CD4-positive, alpha-beta memory T cell (primary cell): ENCODE results near the gene DMXL2. TPM values are rescaled to one million over a fixed set of nuclear protein-coding genes. Genes with fewer than 3 reads are reported as not detected.

Experiments used
- CTCF ChIA-PET: fragments of 350-600 bp; sonication (Branson Sonifier 250); formaldehyde crosslinking; loops from one replicate; lab custom pipeline; 2021; ENCODE audit warnings: inconsistent platforms; ENCODE audit not compliant: partially characterized antibody; lab: Charles Lee
- POLR2A ChIA-PET: fragments of 350-600 bp; sonication (Branson Sonifier 250); formaldehyde crosslinking; loops from one replicate; lab custom pipeline; 2021; ENCODE audit not compliant: partially characterized antibody; lab: Charles Lee
- DNase-seq, 5 donors: peaks; one replicate each; pipeline versions ENCODE4 v3.0.0 to v3.0.0-alpha.2; 2020 to 2022; ENCODE audit warnings: mixed read lengths in 1 of 5
- H3K27ac ChIP-seq: one replicate; pipeline ENCODE4 v1.7.0; 2013; ENCODE audit warnings: low read depth, low read length
- H3K27me3 ChIP-seq: 2 replicates; pipeline ENCODE4 v1.7.0; 2013; ENCODE audit warnings: mild to moderate bottlenecking, low read length, moderate library complexity; ENCODE audit not compliant: insufficient read depth
- H3K36me3 ChIP-seq: 2 replicates; pipeline ENCODE4 v1.7.0; 2013; ENCODE audit warnings: mild to moderate bottlenecking, low read length, moderate library complexity; ENCODE audit not compliant: insufficient read depth
- H3K4me1 ChIP-seq: 2 replicates; pipeline ENCODE4 v1.7.0; 2013; ENCODE audit warnings: mild to moderate bottlenecking, low read length, moderate library complexity; ENCODE audit not compliant: insufficient read depth
- H3K4me3 ChIP-seq, 2 donors: one replicate each; pipeline ENCODE4 v1.7.0; 2013; ENCODE audit warnings: low read length in 2 of 2, mild to moderate bottlenecking in 1 of 2
- H3K9me3 ChIP-seq, 2 donors: one replicate each; pipeline ENCODE4 v1.7.0; 2013; ENCODE audit warnings: low read length in 2 of 2, control low read depth in 1 of 2; ENCODE audit not compliant: control insufficient read depth in 1 of 2
- H3K27ac Mint-ChIP-seq, 7 donors: one replicate each; pipeline ENCODE4 v1.8.0; 2020 to 2021; ENCODE audit warnings: mixed read lengths in 7 of 7, mild to moderate bottlenecking in 6 of 7, inconsistent platforms in 3 of 7, moderate library complexity in 3 of 7
- H3K27me3 Mint-ChIP-seq, 2 donors: one replicate each; pipeline ENCODE4 v1.8.0; 2020 to 2021; ENCODE audit warnings: mixed read lengths in 2 of 2
- H3K36me3 Mint-ChIP-seq, 2 donors: one replicate each; pipeline ENCODE4 v1.8.0; 2020 to 2021; ENCODE audit warnings: mixed read lengths in 2 of 2, inconsistent platforms in 1 of 2, mild to moderate bottlenecking in 1 of 2
- H3K4me1 Mint-ChIP-seq, 4 donors: one replicate each; pipeline ENCODE4 v1.8.0; 2020 to 2021; ENCODE audit warnings: mixed read lengths in 4 of 4, mild to moderate bottlenecking in 1 of 4
- H3K4me3 Mint-ChIP-seq, 8 donors: one replicate each; pipeline ENCODE4 v1.8.0; 2020 to 2021; ENCODE audit warnings: mixed read lengths in 8 of 8, mild to moderate bottlenecking in 7 of 8, moderate library complexity in 6 of 8, inconsistent platforms in 3 of 8
- H3K9me3 Mint-ChIP-seq, 8 donors: one replicate each; pipeline ENCODE4 v1.8.0; 2020 to 2021; ENCODE audit warnings: mixed read lengths in 8 of 8, mild to moderate bottlenecking in 5 of 8, inconsistent platforms in 3 of 8, moderate library complexity in 1 of 8
- intact Hi-C: fragments of 100-400 bp; cut with micrococcal nuclease; formaldehyde crosslinking; loops from one replicate; pipeline ENCODE4 v1.15.1; 2023
- polyA plus RNA-seq, 2 donors: library from polyadenylated mRNA; unstranded; fragments of 300-500 nt; fragmentation: Illumina TruSeq; gene quantifications; one replicate each; pipeline ENCODE4 v1.2.3, GENCODE V29; 2021
- total RNA-seq, 2 experiments: library from RNA; stranded (reverse); gene quantifications; one replicate each; pipeline ENCODE4 v1.2.3, GENCODE V29; 2021

DMXL2 gene, protein sequence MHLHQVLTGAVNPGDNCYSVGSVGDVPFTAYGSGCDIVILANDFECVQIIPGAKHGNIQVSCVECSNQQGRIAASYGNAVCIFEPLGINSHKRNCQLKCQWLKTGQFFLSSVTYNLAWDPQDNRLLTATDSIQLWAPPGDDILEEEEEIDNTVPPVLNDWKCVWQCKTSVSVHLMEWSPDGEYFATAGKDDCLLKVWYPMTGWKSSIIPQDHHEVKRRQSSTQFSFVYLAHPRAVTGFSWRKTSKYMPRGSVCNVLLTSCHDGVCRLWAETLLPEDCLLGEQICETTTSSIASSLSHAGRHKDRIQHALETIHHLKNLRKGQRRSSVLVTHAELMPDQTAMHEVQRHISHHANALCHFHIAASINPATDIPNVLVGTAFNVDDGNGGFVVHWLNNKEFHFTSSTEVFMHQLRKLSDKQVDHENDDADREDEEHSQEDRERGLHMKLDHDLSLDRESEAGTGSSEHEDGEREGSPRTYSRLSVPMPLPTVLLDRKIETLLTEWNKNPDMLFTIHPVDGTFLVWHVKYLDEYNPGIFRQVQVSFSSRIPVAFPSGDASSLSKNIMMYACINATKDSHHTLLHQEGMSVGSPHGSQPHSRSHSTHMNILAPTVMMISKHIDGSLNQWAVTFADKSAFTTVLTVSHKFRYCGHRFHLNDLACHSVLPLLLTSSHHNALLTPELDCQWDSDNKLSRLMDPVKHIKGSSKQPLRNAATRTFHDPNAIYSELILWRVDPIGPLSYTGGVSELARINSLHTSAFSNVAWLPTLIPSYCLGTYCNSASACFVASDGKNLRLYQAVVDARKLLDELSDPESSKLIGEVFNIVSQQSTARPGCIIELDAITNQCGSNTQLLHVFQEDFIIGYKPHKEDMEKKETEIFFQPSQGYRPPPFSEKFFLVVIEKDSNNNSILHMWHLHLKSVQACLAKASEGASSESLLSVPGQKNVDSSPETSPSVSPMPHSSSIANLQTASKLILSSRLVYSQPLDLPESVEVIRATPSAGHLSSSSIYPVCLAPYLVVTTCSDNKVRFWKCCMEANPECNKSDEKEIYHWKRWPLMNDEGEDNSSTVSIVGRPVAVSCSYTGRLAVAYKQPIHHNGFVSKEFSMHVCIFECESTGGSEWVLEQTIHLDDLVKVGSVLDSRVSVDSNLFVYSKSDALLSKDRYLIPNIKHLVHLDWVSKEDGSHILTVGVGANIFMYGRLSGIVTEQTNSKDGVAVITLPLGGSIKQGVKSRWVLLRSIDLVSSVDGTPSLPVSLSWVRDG (N-terminal part only)
- total RNA-seq (10 to 100 TPM in 1 of 2 experiments, 1 to 10 TPM in 1; 8.3 to 10.1 TPM), polyA plus RNA-seq (under 1 TPM; 0.14 to 0.30 TPM)

DNA sequence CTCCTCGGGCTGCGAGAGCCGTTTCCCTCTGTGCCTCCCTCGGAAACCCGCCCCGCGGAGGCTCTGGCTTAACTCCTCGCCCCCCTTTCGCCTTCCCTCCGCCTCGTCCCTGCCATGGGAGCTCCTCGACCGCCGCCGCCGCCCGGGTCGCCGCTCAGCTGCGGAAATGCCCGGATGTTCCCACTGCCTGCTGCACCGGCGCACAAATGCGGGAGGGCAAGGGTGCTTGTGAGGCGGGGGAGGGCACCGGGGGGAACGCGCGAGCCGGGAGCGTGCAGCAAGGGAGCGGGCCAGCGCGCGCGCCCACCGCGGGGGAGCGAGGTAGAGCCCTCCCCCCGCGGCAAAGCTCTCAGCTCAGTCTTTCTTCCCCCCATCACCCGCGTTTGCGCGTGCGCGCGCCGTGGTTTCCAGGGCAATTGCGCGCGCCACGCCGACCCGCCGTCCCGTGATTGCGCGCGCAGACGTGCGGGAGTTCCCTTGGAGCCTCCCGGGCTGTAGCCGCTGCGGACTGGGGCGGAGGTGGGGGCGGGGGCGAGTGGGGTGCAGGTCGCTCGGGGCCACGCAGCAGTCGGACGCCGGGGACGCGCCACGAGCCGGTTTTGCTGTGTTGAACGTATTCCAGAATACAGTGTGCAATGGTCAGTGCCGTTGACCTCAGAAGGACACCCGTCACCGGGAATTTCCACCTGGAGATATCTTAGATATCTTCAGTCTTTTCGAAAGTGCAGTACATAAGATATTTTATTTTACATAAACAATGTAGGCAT, at the start of gene DMXL2:
Gene DMXL2 (minus strand): TSS at position 168 of the 767 bp plus-strand sequence. CDS start 226 bp downstream, outside the sequence.
- peak; percentile 59 to 72 (median 62) for DNase-seq
- Histone ChIP-seq H3K4me1 (peaks cover 5% of the 10 kb centered on the region), H3K27ac (peak within 1 kb of the TSS; percentile 39), H3K36me3 (no peaks in the 10 kb centered on the region), H3K9me3 (no peaks in the 10 kb centered on the region), H3K27me3 (no peaks in the 10 kb centered on the region), H3K4me3 (peak within 1 kb of the TSS; percentile 21 to 55)
- peak within 1 kb of the TSS; percentile 83 to 89 (median 86) for H3K4me3 Mint-ChIP-seq
- H3K4me1 Mint-ChIP-seq = peaks cover 13 to 19% (median 15%) of the 10 kb centered on the region in 4 donors
- H3K27me3 Mint-ChIP-seq = peaks cover 3 to 8% of the 10 kb centered on the region in 2 donors
- POLR2A ChIA-PET = interaction anchor here (0.6 kb wide), 1 partner anchor 21 kb away, joined by 3 read pairs; no protein-coding TSS in a partner anchor
- H3K36me3 Mint-ChIP-seq = no peaks in the 10 kb centered on the region
- intact Hi-C loops = no loop called here
- no peaks in the 10 kb centered on the region for H3K9me3 Mint-ChIP-seq
- peak within 1 kb of the TSS in 5 of 7 donors; percentile 23 to 73 (median 65) for H3K27ac Mint-ChIP-seq
- CTCF ChIA-PET = interaction anchor here (2.0 kb wide), 1 partner anchor 27 kb away, joined by 6 read pairs; no protein-coding TSS in a partner anchor

- H3K27ac ChIP-seq = no peak overlapping the region
- ChIA-PET POLR2A (no interaction called here), CTCF (no interaction called here)
- H3K27me3 Mint-ChIP-seq = peaks cover 19 to 22% of the 10 kb centered on the region in 2 donors
- no peaks in the 10 kb centered on the region for H3K27me3 ChIP-seq
- no peaks in the 10 kb centered on the region for H3K9me3 Mint-ChIP-seq
- no peaks in the 10 kb centered on the region for H3K4me1 ChIP-seq
- no peak overlapping the region for H3K4me3 ChIP-seq
- H3K36me3 Mint-ChIP-seq = no peaks in the 10 kb centered on the region
- peaks cover 0 to 4% (median 0%) of the 10 kb centered on the region in 4 donors for H3K4me1 Mint-ChIP-seq
- no peak for DNase-seq
- H3K9me3 ChIP-seq = no peaks in the 10 kb centered on the region
- peak overlapping the region in 1 of 7 donors; percentile 2 for H3K27ac Mint-ChIP-seq
- no peak overlapping the region for H3K4me3 Mint-ChIP-seq
- H3K36me3 ChIP-seq = no peaks in the 10 kb centered on the region
- intact Hi-C loops = no loop called here
Observed at GRCh38 chr15:51672155-51672687, 49.6 kb upstream of the DMXL2 start.

DNA sequence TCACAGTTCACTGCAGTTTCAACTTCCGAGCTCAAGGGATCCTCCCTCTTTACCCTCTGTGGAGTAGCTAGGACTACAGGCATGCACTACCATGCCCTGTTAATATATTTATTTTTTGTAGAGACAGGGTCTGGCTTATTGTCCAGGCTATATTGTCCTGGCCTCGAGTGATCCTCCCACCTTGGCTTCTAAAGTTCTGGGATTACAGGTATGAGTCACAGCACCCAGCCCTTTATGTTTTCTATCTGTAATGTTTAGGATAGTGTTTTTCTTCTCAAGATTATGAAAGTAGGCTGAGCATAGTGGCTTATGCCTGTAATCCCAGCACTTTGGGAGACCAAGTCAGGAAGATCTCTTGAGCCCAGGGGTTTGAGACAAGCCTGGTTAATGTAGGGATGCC, 46.8 kb upstream of the DMXL2 start:
- H3K27ac ChIP-seq = no peak overlapping the region
- peaks cover 0 to 4% (median 0%) of the 10 kb centered on the region in 4 donors for H3K4me1 Mint-ChIP-seq
- no peaks in the 10 kb centered on the region for H3K9me3 ChIP-seq
- no peaks in the 10 kb centered on the region for H3K36me3 ChIP-seq
- ChIA-PET CTCF (interaction anchor here (1.7 kb wide), 1 partner anchor 108 kb away, joined by 4 read pairs; no protein-coding TSS in a partner anchor), POLR2A (no interaction called here)
- no peak for DNase-seq
- H3K27ac Mint-ChIP-seq = no peak overlapping the region
- no peak overlapping the region for H3K4me3 ChIP-seq
- H3K9me3 Mint-ChIP-seq = no peaks in the 10 kb centered on the region
- intact Hi-C loops = no loop called here
- H3K4me1 ChIP-seq = no peaks in the 10 kb centered on the region
- H3K27me3 Mint-ChIP-seq = peaks cover 19 to 22% of the 10 kb centered on the region in 2 donors
- no peaks in the 10 kb centered on the region for H3K27me3 ChIP-seq
- no peak overlapping the region for H3K4me3 Mint-ChIP-seq
- H3K36me3 Mint-ChIP-seq = no peaks in the 10 kb centered on the region

DNA sequence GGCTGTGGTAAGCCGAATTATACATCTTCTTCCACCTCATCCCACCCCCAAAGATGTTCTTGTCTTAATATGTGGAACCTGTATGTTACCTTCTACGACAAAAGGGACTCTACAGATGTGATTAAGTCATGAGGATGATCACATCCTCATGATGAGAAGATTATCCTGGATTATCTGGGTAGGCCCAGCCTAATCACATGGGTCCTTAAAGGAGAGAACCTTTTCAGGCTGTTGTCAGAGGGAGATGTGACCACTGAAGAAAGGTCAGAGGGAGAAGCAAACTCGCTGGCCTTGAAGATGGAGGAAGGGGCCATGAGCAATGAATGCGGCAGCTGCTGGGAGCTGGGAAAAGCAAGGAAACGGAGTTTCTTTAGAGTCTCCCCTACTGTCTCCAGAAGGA, 45.9 kb upstream of the DMXL2 start:
- H3K27me3 Mint-ChIP-seq = peaks cover 19 to 20% of the 10 kb centered on the region in 2 donors
- Histone ChIP-seq H3K4me3 (no peak overlapping the region), H3K27ac (no peak overlapping the region), H3K9me3 (no peaks in the 10 kb centered on the region), H3K36me3 (no peaks in the 10 kb centered on the region), H3K27me3 (no peaks in the 10 kb centered on the region), H3K4me1 (no peaks in the 10 kb centered on the region)
- no peaks in the 10 kb centered on the region for H3K36me3 Mint-ChIP-seq
- POLR2A ChIA-PET = no interaction called here
- no peak for DNase-seq
- no peak overlapping the region for H3K4me3 Mint-ChIP-seq
- intact Hi-C loops = no loop called here
- peaks cover 0 to 4% (median 0%) of the 10 kb centered on the region in 4 donors for H3K4me1 Mint-ChIP-seq
- H3K27ac Mint-ChIP-seq = no peak overlapping the region
- CTCF ChIA-PET = interaction anchor here (1.7 kb wide), 1 partner anchor 109 kb away, joined by 4 read pairs; no protein-coding TSS in a partner anchor
- no peaks in the 10 kb centered on the region for H3K9me3 Mint-ChIP-seq

DNA sequence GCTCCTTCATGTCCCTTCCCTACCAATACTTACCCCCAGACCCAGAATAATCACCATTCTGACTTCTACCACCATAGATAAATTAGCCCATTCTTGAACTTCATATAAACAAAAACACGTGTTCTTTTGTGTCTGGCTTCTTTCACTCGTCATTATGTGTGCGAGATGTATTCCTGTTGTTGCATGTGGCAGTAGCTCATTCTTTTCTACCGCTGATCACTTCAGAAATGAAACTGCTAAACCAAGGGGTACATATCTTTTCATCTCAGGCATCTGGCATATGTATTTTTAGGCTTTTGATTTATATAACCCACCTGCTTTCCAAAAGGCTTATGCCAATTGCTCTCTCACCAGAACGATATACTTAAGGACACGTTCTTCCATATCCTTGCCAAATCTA, 44.9 kb upstream of the DMXL2 start:
- peaks cover 17 to 21% of the 10 kb centered on the region in 2 donors for H3K27me3 Mint-ChIP-seq
- H3K27ac Mint-ChIP-seq = no peak overlapping the region
- H3K9me3 ChIP-seq = no peaks in the 10 kb centered on the region
- no peak overlapping the region for H3K27ac ChIP-seq
- H3K4me3 ChIP-seq = no peak overlapping the region
- no peaks in the 10 kb centered on the region for H3K36me3 ChIP-seq
- CTCF ChIA-PET = no interaction called here
- H3K27me3 ChIP-seq = no peaks in the 10 kb centered on the region
- H3K9me3 Mint-ChIP-seq = no peaks in the 10 kb centered on the region
- peaks cover 0 to 4% (median 0%) of the 10 kb centered on the region in 4 donors for H3K4me1 Mint-ChIP-seq
- intact Hi-C loops = no loop called here
- no peak overlapping the region for H3K4me3 Mint-ChIP-seq
- no peaks in the 10 kb centered on the region for H3K36me3 Mint-ChIP-seq
- POLR2A ChIA-PET = no interaction called here
- DNase-seq = no peak
- no peaks in the 10 kb centered on the region for H3K4me1 ChIP-seq

- intact Hi-C loops = no loop called here
Observed at GRCh38 chr15:51661072-51661471, 38.5 kb upstream of the DMXL2 start.

More at GRCh38 chr15:51661072-51661471, 38.5 kb upstream of the DMXL2 start:
- Histone ChIP-seq H3K36me3 (no peaks in the 10 kb centered on the region), H3K27ac (no peak overlapping the region), H3K27me3 (no peaks in the 10 kb centered on the region), H3K4me3 (no peak overlapping the region), H3K9me3 (no peaks in the 10 kb centered on the region), H3K4me1 (no peaks in the 10 kb centered on the region)
- Mint-ChIP-seq H3K27ac (no peak overlapping the region), H3K27me3 (peaks cover 0 to 3% of the 10 kb centered on the region in 2 donors), H3K4me3 (no peak overlapping the region), H3K4me1 (no peaks in the 10 kb centered on the region), H3K9me3 (no peaks in the 10 kb centered on the region), H3K36me3 (no peaks in the 10 kb centered on the region)
- ChIA-PET CTCF (interaction anchor here (2.0 kb wide), 1 partner anchor 11 kb away, joined by 5 read pairs; no protein-coding TSS in a partner anchor), POLR2A (no interaction called here)
- DNase-seq = no peak
